CMK (cell line): ENCODE data around the gene OLFM2.

ENCODE experiments used
- DNase-seq: peaks from one replicate; pipeline ENCODE4 v3.0.0-alpha.2; 2010; ENCODE audit warnings: low read depth

OLFM2 gene

DNA sequence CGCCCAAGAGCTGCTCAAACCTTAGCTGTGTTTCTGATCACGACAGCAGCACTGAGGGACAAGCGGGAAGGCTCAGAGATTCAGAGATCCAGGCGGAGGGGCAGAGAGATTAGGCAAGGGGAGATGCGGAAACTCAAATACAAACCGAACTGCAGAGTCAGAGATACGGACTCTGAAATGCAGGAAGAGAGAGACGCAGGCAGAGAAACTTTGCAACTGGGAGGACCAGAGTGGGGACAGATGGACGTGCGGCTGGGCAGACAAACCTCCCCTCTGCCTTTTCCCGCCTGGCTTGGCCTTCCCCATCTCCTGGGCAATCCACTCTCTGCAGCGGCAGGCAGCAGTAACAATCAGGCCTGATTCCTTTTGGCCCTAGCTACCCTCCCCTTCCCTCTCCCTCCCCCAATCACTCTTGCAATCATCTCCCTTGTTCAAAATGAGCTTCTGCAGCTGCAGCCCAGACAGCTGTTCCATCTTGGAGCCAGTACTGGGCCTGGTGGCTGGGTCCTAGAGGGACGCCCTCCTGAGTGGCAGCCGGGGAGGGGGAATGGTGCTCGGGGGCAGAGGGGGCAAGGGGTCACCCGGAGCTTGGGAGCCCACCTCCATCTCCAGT is 29.7 kb downstream of the OLFM2 start:
- DNase-seq = no peak

DNA sequence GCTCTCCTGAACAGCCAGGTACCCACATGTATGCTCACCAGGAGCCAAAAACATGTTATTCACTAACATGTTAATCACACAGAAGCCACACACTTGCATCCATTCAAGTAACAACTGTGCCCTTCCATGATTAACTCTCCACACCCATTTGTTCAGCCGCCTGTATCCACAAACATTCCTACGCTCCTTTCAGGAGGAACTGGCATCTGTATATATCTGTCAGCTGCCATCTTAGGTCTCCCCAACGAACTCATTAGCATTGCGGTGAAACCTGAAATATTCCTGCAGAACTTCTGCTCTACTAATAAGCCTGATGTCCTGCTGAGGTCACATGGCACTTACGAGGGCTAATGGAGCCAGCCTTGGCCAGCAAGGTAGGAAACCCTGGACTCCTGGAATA is 33.0 kb downstream of the OLFM2 start:
- no peak for DNase-seq

DNA sequence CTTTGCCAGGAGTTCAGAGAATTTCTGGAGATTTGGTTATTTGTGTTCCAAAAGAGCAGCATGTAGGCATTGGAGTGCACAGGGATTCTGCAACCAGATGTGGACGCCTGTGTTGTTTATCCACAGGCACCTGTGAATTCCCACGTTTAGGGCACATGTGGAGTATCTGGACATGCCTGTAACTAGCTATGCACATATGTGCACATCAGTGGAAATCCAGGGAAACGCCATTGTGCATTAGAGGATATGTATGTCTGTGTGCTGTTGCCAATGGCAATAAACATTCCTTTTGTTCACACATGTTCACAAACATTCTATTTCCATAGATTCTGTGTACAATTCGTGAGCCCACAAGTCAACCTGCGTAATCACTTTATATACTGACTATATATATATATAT is 34.7 kb downstream of the OLFM2 start:
- DNase-seq = no peak

- no peak for DNase-seq
Measured at GRCh38 chr19:9901020-9901419, 35.3 kb downstream of the OLFM2 start.

DNA sequence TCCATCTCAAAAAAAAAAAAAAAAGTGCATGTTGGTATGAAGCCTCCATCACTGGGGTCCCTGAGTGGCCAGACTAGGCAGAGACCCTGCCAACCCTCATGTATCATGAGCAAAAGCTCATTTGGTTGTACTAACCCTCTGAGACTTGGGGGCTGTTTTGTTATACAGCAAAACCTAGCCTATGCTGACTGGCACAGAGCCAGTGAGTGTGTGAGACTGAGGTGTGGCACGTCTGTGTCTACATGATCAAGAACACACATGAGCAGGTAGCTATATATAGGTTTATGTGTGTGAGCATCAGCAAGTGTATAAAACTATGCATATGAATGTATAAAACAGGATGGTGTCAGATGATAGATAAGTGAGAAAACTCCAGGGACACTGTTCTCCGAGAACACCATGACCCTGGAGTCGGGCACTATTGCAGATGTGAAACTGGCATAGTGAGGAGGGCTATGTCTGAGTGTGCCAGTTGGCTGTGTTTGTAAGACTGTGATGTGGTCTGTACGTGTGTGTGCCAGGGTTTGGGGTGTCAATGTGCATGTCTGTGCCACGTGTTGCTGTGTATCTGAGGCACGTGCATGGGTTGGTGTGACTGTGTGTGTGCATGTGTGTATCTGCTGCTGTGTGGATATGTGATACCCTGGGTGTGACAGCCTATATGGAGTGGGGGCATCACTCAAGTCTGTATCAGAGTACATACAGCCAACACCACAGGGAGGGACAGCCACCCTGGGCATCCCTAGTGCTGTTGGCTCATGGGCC is 44.5 kb downstream of the OLFM2 start:
- no peak for DNase-seq

- no peak for DNase-seq
Measured at GRCh38 chr19:9885077-9885552, 51.2 kb downstream of the OLFM2 start.

GRCh38 chr19:9883764-9884163 is 52.6 kb downstream of the OLFM2 start:
- no peak for DNase-seq

DNA sequence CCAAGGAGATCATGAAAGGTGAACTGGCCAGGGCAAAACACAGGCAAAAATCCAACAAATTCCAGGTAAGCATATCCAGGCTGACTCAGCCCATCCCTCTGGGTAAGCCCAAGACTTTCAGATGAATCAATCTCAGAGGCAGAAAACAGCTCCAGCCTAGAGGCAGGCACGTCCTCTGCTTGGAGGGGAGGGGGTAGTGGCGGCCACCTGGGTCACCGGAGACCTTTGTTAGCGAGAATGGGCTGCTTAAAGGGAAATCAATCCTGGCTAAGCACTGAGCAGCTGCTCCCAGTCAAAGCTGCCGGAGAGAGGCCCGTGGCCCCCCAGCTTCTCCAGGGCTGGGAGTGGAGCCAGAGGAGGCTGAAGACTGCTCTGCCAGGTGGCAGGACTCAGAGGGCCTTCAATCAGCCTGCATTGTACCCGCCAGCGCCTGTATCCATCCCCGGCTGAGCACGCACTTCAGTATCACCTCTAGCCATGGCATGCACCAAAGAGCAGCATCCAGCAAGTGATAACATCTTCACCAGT is 53.0 kb downstream of the OLFM2 start:
- no peak for DNase-seq

DNA sequence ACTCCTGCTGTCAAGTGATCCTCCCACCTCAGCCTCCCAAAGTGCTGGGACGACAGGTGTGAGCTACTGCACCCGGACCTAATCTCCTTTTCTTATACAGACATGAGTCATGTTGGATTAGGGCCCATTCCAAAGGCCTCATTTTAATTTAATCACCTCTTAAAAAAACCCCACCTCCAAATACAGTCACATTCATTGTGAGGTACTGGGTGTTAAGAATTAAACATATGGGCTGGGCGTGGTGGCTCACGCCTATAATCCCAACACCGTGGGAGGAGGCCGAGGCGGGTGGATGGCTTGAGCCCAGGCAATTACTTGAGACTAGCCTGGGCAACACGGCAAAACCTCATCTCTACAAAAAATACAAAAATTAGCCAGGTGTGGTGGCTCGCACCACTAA is 54.6 kb downstream of the OLFM2 start:
- DNase-seq = no peak

DNA sequence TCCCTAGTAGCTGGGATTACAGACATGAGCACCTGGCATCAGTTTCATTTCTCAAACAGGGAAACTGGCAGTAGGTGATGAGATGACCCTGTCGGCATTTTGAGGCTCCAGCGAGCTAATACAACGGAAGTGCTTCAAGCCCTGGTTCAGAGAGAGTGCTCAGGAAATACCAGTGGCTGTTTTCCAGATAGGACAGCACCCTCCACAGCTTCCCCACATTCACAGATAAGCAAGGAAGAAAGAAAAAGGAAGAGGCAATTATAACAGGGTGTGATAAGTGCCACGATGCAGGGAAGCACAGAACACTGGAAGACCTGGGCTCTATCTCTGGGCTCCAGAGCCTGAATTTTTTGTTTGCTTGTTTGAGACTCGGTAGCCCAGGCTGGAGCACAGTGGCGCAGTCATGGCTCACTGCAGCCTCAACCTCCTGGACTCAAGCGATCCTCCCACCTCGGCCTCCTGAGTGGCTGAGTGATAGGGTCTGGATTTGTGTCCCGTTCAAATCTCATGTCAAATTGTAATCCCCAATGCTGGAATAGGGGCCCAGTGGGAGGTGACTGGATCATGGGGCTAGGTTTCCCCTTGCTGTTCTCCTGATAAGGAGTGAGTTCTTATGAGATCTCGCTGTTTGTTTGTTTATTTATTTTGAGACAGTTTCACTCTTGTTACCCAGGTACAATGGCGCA is 57.7 kb downstream of the OLFM2 start:
- peak; percentile 83 for DNase-seq

DNA sequence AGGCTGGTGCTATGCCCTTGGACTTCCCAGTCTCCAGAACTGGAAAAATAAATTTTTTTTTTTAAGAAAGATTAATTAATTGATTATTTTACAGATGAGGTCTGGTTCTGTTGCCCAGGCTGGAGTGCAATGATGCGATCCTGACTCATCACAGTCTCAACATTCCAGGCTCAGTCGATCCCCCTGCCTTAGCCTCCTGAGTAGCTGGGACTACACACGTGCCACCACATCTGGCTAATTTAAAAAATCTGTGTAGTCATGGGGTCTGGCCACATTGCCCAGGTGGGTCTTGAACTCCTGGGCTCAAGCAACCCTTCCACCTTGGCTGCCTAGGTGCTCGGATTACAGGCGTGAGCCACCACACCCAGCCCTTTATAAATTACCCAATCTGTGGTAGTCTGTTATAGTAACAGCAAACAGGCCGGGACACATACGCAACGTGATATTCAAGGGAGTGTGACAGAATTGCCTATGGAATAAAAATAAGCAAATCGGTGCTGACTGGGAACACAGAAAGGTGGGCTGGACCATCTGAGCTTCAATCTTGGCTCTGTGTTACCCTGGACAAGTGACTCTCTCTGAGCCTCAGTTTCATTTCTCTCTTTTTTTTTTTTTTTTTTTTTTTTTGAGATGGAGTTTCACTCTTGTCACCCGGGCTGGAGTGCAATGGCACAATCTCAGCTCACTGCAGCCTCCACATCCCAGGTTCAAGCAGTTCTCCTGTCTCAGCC is 58.4 kb downstream of the OLFM2 start:
- no peak for DNase-seq

DNA sequence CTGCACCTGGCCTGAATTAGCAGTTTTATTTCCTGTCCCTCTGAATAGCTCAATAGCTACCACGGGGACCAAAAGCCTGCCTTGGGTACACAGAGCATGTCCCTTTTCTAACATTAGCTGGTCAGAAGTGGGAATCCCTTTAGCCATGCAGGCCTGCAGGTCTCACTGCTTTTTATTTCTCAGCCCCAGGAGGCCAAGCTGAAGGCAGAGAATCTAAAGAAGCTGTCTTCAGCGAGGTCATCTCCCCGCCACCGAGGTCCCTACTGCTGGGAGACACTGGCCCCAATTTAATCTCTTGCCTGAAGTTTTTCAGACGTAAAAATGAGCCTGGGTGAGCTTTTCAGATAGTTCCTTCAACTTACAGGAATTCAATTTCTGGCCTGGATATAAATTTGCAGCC is 60.5 kb downstream of the OLFM2 start:
- DNase-seq = no peak

DNA sequence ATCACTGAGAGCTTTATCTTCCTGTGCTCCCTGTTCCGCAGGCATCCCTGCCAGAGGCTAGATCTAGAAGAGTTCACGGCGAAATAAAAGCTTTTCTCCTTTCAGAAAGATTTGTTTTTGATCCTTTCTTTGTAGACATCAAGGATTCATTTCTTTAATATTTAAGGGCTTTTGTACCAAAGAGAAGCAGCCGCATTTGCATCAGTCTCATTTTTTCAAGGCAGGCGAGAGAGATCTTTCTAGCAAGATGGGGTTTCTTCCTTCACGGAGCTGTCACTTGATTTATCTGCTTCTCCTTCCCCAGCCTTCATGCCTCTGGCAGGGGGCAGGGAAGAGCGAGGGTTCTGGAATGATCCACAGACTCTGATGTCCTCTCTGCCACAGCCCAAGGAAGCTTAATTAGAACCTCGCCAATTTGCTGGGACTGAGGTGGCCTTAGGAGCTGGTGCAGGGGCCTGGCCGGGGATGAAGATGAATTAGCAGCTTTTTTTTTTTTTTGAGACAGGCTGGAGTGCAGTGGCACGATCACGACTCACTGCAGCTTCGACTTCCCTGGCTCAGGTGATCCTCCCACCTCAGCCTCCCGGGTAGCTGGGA is 61.2 kb downstream of the OLFM2 start:
- no peak for DNase-seq

DNA sequence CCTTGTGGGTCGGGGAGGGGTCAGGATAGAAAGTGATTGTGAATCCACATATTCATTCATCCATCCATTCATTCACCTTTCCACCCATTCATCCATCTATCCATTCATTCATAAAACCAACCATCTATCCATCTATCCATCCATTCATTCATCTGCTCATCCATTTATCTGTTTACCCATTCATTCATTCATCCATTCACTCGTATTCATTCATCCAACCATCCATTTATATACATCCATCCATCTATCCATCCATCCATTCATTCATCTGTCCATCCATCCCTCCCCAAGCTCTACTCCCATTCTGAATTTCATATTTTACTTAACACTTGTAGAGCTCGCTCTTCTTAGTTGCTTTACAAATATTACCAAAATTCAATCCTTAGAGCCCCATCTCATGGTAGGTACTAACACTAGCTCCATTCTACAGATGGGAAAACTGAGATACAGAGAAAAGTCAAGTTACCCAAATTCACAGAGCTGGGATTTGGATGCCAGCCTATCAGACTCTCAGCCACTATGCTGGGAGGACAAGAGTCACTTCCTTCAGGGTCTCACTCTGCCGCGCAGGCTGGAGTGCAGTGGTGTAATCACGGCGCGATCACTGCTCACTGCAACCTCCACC is 63.6 kb downstream of the OLFM2 start:
- no peak for DNase-seq

DNA sequence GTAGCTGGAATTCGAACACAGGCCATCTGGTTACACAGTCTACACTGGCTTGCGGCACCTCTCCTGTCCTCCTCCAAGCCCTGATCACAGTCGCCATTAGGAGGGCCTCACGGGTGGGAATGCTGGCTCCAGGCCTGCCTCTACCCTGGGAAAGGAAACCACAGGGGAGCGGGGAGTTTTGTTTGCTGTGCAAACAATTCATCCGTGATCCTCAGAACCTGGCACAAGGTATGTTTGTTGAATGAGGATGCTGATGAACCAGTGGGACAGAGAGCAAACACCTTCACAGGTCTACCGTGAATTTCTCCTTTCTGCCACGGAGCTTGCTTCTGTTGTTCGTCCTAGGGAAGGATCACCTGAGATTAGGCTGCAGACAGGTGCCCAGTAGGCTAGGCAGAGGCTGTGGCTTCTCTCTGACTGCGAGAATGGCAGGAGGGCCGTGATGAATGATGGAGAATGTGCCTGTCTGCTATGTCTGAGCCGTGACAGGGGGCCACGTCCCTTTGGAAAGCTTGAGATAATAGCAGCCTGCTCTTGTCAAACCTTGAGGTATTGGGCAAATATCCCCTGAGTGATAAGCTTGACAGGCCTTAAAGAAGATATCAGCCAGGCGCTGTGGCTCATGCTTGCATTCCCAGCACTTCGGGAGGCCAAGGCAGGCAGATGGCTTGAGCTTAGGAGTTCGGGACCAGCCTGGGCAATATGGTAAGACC is 64.5 kb downstream of the OLFM2 start:
- no peak for DNase-seq

GRCh38 chr19:9868983-9869617 is 67.2 kb downstream of the OLFM2 start:
- DNase-seq = no peak

DNA sequence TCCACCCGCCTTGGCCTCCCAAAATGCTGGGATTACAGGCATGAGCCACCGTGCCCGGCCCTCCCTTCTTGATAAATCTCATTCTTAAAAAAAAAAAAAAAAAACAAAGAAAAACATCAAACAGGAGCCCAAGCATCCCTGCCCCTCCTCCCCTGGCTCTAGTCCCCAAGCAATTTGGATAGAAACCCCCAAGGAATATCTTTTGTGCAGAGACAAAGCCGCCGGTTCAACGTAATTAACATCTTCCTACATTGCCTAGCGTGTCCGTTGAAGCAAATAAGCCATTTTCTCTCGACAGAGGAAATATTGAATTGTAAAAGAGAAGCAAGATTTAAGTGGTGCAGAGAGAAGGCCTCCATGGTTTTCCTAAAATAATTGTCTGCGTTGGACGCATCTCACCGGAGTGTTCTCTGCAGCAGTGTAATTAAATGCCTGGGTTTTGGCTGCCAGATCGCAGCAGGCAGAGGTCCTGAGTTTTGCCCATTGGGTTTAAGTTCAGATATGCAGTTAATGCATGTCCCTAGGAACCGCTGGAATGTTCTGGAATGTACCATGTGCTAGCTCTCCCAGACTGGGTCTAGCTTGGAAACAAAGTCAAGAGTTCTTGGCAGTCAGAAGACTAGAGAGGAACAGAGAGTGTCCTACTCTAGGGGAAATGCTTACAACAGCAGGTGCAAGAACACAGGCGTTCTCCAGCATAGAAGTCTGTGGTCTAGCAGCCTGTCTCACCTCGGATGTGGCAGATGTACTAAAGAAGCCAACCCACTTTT is 70.4 kb downstream of the OLFM2 start:
- DNase-seq = no peak

DNA sequence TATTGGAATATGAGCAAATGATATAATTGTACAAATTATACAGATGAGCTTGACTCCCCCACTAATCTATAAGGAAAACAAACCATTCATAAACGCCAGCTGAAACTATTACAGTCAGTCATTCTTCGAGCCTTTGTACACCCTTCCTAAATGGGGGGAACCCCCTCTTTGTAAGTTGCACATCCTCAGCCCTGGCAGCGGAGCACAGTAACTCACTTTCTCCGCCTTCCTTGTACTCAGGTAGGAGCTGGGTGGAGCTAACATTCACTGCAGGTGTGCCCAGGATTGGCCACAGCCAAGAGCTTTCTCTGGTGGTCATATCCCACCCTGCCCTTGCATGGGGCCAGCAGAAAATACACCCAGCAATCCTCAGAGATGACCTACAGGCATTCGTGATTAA is 72.6 kb downstream of the OLFM2 start:
- no peak for DNase-seq

DNA sequence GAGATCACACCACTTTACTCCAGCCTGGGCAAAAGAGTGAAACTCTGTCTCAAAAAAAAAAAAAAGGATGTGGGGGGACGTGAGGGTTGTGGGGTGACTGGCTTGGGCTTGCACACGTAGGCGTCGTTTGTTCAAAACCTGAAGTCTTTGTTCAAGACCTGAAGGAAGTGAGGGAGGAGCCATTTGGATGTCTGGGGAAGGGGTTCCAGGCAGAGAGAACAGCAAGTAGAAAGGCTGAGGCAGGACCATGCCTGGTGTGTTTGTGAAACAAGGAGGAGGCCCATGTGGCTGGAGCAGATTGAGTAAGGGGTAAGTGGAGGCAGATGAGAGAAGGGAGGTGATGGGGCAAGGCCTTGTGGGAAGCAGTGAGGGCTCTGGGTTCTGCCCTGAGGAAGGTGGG is 73.4 kb downstream of the OLFM2 start:
- no peak for DNase-seq

DNA sequence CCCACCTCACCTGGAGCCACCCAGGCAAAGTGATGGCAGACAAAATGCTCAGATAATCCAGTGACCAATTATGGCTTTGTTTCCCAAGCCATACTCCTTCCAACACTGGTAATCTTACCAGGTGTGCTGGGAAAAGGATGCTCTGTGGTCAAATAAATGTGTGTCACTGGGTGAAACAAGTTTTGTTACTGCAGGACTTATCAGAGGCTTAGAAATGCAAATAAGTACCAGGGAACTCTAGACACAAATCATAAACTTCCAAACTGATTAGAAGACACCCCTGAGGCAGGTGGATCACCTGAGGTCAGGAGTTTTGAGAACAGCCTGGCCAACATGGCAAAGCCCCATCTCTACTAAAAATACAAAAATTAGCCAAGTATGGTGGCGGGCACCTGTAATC is 74.8 kb downstream of the OLFM2 start:
- DNase-seq = no peak
